Non-pigmented ciliary epithelial cell (primary cell): ENCODE results near the gene SEMA4C.
A peak's percentile ranks its signal among the peaks of the same experiment; 100 is the strongest.

ENCODE experiments used
- DNase-seq: peaks from one replicate; pipeline ENCODE4 v3.0.0-alpha.2; 2010; ENCODE audit warnings: low read depth

The SEMA4C gene

DNA sequence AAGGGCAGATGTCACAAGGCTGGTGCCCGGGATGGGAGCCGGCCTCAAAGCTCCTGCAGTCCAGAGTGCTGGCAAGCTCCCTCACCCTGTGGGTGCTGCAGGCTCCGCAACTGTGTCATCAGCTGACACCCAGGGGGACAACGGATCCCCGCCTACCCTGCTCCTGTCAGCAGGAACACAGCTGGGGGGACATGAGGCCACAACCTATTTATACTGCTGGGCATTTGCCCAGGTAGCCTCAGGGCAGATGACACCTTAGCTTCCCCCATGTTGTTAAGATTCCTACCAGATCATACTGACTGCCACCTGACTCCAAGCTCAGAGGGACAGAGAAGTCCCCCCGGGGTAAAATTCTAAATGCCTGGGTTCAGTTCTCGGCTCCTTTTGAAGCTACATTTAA is 27.3 kb downstream of the SEMA4C start:
- DNase-seq = no peak

DNA sequence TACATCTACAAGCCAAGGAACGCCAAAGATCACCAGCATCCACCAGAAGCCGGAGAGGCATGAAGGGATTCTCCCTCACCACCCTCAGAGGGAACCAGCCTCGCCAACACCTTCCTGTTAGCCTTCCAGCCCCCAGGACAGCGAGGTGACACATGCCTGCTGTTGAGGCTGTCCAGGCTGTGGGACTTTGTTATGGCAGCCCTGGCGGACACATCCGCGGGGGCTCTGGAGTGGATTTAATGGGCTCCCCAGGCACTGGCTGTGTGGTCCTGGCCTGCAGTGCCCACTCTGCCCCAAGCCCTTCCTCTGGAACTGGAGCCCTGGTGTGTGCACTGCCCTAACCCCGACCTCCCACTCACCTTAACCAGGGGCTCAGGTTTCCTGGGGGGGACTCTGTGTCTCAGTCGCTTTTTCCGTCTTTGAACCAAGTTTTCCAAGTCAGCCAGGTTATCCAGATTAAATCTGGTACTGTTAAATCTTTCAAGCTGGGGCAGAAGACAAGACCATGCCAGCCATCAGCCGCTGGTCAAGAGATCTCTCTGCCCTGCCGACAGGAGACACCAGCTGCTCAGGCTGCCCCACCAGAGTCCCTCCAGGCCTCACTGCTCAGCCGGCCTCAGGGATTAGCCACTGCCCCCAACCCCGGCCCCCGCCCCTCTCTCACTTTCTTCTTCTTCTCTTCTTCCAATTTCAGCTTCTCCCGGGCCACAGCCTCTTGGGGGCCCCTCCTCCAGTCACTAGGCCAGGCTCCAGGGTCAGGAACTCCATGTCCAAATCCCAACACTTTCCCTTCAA is 28.0 kb downstream of the SEMA4C start:
- DNase-seq = no peak

DNA sequence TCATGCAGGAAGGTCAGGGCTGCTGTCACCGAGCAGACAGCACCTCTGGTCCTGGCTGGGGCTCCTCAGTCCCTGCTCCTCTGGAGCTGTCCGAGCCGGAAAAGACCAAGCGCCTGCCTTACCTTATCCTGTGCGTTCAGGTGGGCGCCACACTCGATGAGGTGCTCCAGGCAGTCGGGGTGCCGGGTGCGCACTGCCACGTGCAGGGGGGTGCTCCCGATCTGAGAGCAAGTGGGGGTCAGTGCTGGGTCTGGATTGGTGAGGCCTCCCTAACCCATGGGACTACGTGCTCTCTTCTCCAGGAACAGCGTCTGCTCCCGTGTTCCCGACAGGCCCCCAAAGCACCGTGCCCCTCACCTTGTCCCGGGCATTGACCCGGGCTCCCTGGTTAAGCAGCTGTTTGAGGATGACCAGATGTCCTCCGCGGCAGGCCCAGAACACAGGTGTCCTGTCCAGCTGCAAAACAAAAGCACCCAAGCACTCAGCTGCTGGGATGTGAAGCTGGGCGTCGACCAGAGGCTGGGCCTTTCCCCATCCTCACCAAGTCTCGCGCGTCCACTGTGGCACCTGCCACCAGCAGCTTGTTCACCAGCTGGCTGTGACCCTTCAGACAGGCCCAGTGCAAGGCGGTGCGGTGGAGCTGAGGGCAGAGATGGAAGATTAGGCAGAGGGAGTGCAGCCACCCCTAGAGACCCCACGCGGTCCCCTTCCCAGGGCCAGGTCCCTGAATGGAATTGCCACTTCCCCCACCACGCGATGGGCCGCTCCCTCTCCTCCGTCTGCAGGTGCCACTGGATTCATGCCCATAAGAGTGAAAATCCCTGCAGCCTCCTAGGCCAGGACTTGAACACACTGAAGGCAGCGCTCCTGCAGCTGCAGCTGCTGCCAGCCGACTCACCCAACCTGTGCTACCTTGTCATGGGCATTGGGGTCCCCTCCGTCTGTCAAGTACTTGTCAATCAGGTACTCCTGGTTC is 29.7 kb downstream of the SEMA4C start:
- no peak for DNase-seq

DNA sequence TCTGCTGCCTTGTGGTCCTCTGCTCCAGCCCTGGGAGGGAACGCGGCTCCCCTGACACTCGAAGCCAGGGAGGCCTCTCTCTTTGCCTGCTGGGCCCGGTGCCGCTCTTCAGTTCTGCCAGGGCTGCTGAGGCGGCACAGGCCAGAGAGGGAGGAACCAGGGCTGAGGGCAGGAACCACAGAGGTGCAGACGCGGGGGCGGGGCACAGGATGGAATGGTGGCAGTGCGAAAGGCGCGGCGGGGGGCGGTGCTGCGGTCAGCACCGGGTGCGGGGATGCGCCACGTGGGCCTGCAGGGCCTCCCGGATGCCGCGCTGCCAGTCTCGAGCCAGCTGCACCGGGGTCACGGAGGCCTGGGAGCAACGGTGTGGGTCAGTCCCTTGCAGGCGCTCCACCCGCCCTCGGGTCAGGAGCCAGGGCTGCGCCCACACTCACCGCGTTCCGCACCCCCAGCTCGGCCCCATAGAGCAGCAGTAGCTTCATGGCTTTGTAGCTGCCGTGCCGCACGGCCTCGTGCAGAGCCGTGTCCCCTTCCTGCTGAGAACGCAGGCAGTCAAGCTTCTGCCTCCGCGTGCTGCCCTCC is 30.5 kb downstream of the SEMA4C start:
- no peak for DNase-seq

DNA sequence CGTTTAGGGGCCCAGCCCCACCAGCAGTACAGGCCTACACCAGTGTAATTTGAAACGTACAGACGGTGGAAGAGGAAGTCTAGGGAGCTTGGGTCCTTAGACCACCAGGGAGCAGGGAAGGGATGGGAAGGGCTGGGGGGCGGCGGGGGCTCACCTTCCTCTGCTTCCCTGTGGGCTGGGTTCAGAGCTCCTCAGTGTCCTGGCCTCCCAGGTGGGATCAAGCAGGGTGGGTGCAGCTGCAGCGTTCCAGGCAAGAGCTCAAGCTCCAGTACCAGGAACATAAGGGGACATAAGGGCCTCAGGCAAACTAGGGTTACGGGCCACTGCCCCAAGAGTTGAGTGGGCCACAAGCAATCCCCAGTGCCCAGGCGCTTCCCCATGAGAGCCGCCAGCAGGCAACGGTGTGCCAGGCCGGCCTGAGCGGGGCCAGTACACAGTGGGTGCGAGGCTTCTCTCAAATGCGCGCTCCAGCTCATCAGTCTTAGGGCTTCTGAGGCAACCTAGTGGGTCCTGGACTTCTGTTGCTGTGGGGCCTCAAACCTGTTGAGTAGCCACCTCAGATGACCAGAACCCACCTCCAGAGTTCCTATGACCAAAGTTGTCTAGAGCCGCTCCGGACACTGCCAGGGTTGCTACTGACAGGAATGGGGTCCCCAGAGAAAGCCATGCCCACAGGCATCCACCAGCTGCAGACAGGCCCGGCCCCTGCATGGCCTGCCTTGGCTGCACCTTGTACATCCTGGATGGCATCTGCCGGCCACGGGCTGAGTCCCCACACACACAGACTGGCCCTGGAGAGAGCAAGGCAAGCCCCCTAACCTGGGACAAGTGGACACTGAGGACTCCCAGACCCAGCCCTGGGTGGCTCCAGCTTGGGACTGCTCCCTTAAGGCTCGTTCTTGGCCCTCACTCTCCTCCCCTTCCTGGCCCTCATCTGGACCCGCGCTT is 31.3 kb downstream of the SEMA4C start:
- DNase-seq = no peak

DNA sequence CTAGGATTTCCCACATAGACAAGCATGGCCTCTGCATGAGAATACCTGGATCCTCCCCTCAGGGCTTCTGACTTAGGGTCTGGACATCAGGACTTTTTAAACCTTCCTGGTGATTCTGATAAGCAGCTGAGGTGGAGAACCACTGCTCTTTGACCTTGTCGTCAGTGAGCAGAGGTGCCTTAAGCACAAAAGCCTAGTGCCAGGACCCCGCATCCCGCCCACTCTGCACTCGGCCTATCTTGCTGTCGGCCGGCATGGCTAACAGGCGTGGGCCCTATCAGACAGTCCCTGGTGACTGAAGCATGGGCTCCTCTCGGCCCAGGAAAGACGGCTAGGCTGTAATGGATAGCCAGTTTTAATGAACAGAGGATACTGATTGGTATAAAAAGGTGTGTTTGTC is 32.3 kb downstream of the SEMA4C start:
- DNase-seq = no peak

DNA sequence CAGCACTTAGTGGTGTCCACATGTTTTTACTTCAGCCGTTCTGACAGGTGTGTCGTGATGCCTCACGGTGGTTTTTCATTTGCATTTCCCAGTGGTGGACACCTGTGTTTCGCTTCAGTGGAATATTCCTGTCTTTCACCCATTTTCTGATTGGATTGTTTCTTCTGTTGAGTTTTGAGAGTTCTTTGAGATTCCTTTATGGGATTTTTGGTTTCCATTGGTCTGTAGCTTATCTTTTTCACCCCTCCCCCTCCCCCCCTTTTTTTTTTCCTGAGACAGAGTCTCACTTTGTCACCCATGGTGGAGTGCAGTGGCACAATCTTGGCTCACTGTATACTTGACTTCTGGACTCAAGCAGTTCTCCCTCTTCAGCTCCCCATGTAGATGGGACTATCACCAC is 34.0 kb downstream of the SEMA4C start:
- DNase-seq = no peak

DNA sequence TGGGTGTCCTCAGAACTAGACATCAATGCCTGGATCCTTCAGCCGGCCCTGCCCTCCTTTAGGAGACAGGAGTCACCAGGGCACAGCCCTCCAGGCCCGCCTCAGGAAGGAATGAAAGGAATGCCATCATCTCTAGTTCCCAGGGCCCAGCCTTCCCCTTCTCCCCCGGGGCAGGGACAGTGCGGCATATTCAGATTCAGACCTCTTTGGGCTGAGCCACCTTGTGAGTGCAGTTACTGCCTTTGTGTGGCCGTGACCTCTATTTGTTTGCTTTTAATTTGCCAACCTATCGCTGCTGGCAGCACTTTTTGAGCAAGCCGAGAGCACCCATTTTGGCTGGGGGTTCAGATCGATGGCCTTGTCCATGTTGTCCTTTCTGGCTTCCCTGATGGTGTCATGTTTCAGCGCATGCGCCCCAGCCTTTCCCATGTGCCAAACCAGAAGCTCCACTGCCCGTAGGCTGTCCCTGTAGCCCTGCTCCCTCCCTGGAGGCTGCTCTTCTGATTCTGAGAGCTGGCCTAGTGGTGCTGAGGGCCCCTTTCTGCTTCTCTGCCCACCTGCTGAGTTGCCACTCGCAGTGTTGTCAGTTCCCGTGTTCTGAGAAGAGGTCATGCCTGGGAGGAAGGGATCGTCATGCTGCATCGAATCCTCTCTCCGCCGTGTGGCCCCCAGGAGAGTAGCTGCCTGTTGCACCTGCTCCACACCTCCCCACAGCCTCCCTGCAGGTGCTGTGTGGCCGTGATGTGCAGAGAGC is 36.9 kb downstream of the SEMA4C start:
- DNase-seq = peak; percentile 34

DNA sequence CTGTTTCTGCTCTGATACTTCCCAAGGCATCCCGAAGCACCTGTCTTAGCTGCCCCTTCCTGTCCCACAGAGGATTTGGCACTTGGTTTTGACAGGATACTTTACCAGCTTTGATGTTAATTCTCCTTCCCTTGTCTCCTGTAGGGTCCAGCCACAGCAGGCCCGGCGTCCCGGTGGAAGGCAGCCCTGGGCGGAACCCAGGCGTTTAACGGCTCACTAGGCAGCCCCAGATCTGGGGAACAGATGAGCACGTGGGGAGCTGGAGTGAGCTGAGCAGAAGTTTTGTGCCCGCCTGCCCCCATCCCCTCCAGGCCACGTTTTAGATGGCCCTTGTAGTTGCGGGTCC is 37.5 kb downstream of the SEMA4C start:
- DNase-seq = no peak

DNA sequence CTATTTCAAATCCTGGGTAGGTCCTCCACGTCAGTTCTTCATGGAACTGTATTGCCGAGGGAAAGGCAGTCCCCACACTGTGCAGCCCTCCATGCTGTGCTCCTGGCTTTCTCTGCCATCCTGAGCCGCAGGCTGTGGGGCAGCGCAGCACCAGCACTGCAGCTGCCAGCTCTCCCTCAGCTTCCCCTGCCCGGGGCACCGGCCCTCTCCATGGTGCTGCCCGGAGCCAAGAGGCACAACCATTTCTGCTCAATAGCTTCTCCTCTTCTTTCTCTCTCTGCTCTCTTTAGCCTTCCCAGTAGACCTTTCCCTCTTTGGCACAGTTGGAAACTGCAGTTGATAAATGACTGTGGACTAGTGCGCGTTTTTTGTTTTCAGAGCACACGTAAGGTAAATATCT is 38.2 kb downstream of the SEMA4C start:
- no peak for DNase-seq

DNA sequence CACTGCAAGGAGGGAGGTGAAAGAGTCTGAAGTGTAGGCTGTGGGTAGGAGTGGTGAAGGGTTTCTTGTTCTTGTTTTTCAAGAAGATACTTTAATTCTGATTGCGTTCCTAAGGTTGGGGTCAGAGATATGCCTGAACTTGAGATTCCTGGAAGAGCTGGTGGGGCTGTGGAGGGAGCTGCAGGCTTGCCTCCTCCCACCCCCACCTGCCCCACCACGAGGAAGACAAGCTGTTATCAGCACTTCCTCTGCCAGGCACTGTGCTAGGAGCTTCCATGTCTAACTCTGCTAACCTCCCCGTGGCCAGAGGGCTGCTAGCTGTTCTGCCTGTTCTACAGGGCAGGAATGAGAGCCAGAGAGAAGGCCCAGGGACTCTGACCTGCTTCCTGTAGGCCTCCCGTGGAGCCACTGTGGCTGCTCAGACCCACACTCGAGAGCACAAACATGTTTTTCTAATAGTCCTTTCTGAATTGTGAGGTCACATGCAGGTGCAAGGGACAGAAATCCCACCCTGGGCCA is 39.8 kb downstream of the SEMA4C start:
- no peak for DNase-seq

DNA sequence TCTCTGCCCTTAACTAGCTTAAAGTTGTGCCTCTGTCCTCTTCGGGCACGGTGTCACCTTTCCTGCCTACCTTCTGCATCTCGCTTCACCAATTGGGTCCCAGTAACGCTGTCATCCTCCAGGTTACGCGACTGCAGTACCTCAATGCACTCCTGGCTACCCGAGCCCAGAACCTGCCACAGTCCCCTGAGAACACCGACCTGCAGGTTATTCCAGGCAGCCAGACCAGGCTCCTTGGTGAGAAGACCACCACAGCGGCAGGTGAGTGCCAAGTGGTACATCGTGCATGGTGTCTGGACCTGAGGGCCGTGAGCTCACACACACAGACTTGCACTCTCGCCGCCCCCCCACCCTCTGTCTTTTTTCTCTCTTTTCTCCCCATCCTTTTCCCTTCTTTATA is 41.0 kb downstream of the SEMA4C start:
- no peak for DNase-seq

DNA sequence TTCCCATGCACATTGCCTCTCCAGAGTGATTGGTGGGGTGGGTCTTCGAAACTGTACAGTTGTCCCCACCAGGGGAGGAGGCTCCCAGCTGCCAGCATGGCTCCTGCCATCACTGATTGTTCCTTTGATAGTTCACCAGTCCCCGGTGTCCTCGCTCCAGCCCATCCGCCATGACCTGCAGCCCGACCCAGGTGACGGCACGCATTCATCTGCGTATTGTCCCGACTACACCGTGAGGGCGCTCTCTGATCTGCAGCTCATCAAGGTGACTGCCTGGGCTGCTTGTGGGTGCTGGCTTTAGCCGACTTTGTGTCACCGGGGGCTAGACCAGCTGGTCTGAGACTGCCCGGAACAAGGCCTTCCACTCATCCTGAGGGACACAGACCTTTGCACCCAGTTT is 41.4 kb downstream of the SEMA4C start:
- DNase-seq = no peak

DNA sequence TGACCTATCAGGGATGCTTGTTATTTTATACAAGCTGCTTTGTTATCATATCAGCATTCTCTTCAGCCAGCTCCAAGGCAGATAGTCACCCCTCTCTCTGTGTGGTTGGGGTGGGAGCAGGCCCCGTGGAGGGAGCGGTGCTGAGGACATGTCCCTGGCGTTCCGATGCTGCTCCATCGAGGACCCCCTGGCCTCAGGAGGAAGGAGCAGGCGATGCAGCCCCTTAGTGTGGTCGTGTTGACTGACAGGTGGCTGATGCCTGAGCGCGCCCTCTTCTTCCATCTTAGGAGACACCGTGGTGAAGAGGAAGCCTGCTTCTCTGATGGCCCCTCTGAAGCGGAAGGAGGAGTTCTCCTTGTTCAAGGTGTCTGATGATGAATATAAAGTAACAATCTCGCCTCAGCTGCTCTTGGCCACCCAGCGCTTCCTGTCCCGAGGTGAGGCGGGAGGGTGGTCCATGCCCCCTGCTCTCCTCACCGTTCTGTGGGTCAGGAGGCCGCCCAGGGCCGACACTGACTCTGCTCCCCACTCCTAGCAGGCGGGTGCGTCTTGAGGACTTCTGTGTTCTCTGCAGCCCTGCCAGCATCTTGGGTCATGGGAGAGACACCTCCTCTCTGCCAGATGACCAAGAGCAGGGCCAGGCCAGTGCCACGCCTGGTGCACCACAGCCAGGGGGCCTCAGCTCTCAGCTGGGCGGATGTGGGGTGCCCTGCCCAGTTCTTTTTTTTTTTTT is 43.2 kb downstream of the SEMA4C start:
- DNase-seq = no peak

DNA sequence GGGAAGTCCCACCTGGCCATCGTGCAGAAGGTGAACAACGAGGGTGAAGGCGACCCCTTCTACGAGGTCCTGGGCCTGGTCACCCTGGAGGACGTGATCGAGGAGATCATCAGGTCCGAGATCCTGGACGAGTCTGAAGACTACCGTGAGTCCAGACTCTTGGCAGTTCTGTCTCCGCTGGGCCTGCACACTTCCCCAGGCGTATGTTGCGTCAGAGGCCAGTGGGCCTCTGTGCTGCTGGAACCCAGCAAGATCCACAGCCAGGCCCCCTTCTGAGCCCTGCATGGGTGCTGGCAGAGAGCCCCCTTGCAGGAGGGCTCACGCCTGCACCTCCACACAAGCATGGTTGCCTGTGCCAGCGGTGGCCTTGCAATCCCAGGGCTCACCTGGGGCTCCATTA is 44.8 kb downstream of the SEMA4C start:
- no peak for DNase-seq

DNA sequence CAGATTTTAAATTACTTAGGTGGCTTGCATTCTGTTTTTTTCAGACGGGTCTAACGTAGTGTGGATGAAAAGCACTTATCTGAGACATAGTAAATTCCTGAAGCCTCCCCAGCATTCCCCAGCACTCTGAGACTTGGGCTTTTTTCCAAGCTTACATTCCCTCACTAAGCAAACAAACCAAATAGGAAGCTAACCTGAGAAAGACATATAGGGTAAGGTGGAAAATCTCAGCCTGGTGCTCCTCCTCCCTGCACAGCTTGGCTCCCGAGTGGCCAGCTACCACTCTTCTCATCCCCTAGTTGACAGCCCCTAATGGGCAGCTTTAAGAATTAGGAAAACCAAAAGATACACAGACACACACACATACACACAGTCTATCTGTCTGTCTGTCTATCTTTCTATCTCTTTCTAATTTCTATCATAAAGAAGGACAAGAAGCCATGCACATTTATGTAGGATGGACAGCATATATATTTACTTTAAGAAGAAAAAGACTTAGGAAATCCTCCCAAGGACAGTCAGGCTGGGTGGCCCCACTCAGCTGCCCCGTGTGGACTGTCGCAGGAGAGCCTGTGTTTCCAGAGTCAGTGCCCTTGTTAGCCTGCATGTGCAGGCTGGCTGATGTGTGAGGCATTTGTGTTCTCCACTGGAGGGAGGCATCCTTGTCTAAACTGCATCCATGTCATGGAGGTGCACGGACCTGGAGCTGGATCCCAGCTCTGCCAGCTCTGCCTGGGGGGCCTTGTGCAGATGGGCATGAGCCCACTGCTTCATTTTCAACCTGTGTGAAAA is 45.6 kb downstream of the SEMA4C start:
- DNase-seq = peak; percentile 49

DNA sequence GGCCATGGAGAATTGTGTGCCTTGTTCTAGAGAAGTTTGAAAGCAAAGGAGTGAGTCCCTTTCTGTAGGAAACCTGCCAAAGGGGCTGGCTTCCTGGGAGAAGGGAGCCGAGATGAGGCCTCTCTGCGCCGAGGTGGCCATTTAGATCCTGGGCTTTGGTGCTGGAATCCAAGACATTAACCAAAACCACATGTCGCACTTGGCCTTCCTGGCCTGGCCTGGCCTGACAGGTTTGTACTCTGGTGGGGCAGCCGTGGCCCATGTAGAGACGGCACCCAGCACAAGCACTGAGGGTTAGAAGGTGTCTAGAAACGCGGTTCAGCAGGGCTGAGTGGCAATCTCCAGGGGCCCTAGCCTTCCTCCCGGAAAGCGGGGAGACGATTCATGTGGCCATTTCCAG is 46.7 kb downstream of the SEMA4C start:
- no peak for DNase-seq

DNA sequence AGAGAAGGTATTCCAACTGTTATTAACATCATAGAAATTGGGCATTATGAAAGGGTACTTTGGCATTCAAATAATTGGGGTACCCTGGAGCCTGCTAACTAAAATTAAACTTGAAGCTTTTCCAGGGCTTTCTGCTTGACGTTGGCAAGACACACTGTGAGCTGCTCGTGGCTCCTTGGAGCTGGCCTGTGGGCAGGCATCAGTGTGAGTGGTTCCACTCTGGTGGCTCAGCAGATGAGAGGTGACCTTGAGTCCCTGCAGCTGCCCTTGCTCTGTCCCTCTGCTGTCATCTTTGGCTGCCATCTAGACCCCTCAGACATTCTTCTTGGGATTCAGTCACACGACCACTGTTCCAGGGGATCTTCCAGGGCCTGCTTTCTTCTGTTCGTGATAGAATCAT is 47.1 kb downstream of the SEMA4C start:
- DNase-seq = no peak

DNA sequence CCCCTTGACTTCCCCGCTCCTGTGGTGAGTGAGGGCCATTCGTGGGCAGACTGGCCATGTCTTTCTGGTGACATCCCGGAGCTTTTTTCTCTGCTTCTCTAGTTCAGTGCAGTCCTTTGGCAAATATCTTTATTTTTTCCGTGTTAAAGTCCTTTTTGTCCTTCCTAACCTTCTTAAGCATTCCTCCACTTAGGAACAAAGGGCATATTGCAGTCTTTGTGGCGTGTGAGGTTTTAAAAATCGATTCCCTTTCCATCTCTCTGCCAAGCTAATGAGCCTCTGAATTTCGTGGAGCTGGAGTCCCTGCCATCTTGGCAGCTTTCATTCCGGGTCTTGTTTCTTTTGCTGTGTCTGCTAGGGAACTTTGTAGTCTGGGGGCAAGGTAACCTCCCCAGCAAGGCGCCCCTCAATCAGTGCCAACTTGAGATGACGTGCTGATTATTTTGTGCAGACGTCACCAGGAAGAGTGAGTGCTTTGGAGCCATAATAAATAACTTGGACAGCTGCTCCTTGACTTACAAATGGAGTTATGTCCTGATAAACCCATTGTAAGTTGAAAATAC is 48.7 kb downstream of the SEMA4C start:
- DNase-seq = no peak
